Hypothalamus (tissue), 51 donors: ENCODE data around the gene ATXN7L1.
A peak's percentile ranks its signal among the peaks of the same experiment; 100 is the strongest.

Experiments
- DNase-seq, 51 donors: peaks; one replicate each; lab custom pipeline; 2025; lab: John Stamatoyannopoulos, UW

Gene ATXN7L1

GRCh38 chr7:105759670-105760550 lies 116.5 kb downstream of the ATXN7L1 start:
- DNase-seq: peak in 21 of 51 donors; percentile 0 to 60 (median 18)

GRCh38 chr7:105756367-105756766 lies 120.0 kb downstream of the ATXN7L1 start:
- no peak for DNase-seq

- DNase-seq: peak in 1 of 51 donors; percentile 5
Observed at GRCh38 chr7:105752671-105753275, 123.6 kb downstream of the ATXN7L1 start.

GRCh38 chr7:105751054-105751453 lies 125.3 kb downstream of the ATXN7L1 start:
- no peak for DNase-seq

GRCh38 chr7:105748701-105749100 lies 127.7 kb downstream of the ATXN7L1 start:
- DNase-seq: no peak

- no peak for DNase-seq
Observed at GRCh38 chr7:105745681-105746330, 130.6 kb downstream of the ATXN7L1 start.

- no peak for DNase-seq
Observed at GRCh38 chr7:105744258-105744657, 132.1 kb downstream of the ATXN7L1 start.

- DNase-seq: peak in 3 of 51 donors; percentile 3 to 9 (median 6)
Observed at GRCh38 chr7:105743351-105744090, 132.9 kb downstream of the ATXN7L1 start.

- DNase-seq: no peak
Observed at GRCh38 chr7:105742787-105743186, 133.6 kb downstream of the ATXN7L1 start.

- no peak for DNase-seq
Observed at GRCh38 chr7:105741982-105742381, 134.4 kb downstream of the ATXN7L1 start.

GRCh38 chr7:105738133-105738532 lies 138.3 kb downstream of the ATXN7L1 start:
- no peak for DNase-seq

GRCh38 chr7:105734233-105734632 lies 142.2 kb downstream of the ATXN7L1 start:
- DNase-seq: no peak

GRCh38 chr7:105731042-105731441 lies 145.4 kb downstream of the ATXN7L1 start:
- DNase-seq: no peak

- no peak for DNase-seq
Observed at GRCh38 chr7:105728028-105728427, 148.4 kb downstream of the ATXN7L1 start.

GRCh38 chr7:105724688-105725087 lies 151.7 kb downstream of the ATXN7L1 start:
- DNase-seq: no peak

- peak in 30 of 51 donors; percentile 4 to 67 (median 28) for DNase-seq
Observed at GRCh38 chr7:105723572-105723971, 152.8 kb downstream of the ATXN7L1 start.

GRCh38 chr7:105721571-105722104 lies 154.8 kb downstream of the ATXN7L1 start:
- DNase-seq: peak in 7 of 51 donors; percentile 3 to 28 (median 6)

- no peak for DNase-seq
Observed at GRCh38 chr7:105719919-105720318, 156.5 kb downstream of the ATXN7L1 start.

- no peak for DNase-seq
Observed at GRCh38 chr7:105719395-105719794, 157.0 kb downstream of the ATXN7L1 start.

GRCh38 chr7:105718511-105718925 lies 157.9 kb downstream of the ATXN7L1 start:
- no peak for DNase-seq
